Endothelial cell of umbilical vein (primary cell): ENCODE measurements around the gene CXCR5. TPM values are rescaled to one million over a fixed set of nuclear protein-coding genes. Genes with fewer than 3 reads are reported as not detected.

Experiments
- BruUV-seq: library from RNA; stranded (reverse); fragments of 400-500 nt; replicated peaks from 2 replicates; lab custom pipeline; 2021; lab: Mats Ljungman, UMichigan
- CTCF ChIA-PET: fragments of 300-600, 350-600 bp; sonication (Branson Sonifier 250); formaldehyde crosslinking; loops from one replicate; lab custom pipeline; 2021; ENCODE audit warnings: antibody characterized with exemption, inconsistent platforms; lab: Charles Lee
- POLR2A ChIA-PET: fragments of 300-600, 350-600 bp; sonication (Branson Sonifier 250); formaldehyde crosslinking; loops from one replicate; lab custom pipeline; 2021; ENCODE audit warnings: antibody characterized with exemption, inconsistent platforms; lab: Charles Lee
- DNase-seq: peaks from one replicate; pipeline ENCODE4 v3.0.0-alpha.2; 2011; ENCODE audit warnings: low read depth, low spot score
- FAIRE-seq: peaks from 2 replicates; lab custom pipeline; 2011; peaks lifted over from hg19 to GRCh38; lab: Jason Lieb, UNC
- H2AFZ ChIP-seq: 2 replicates; pipeline ENCODE4 v1.6.0; 2012; ENCODE audit warnings: low read depth, low read length, control low read depth, inconsistent platforms
- H3K27ac ChIP-seq: 2 replicates; pipeline ENCODE4 v1.5.1; 2011; ENCODE audit warnings: low read depth, mild to moderate bottlenecking, control low read depth, low read length, moderate library complexity; ENCODE audit not compliant: insufficient read depth
- H3K27me3 ChIP-seq, 2 experiments: 2 replicates each; pipeline versions ENCODE4 v1.6.0 to v1.6.1; 2011; ENCODE audit warnings: low read length in 2 of 2, mixed read lengths in 1 of 2; ENCODE audit not compliant: control insufficient read depth in 2 of 2, insufficient read depth in 2 of 2
- H3K36me3 ChIP-seq, 2 experiments: 2 replicates in 1 of 2; 3 replicates in 1 of 2; pipeline ENCODE4 v1.5.1; 2011; ENCODE audit warnings: low read length in 2 of 2, mild to moderate bottlenecking in 1 of 2, moderate library complexity in 1 of 2; ENCODE audit not compliant: control insufficient read depth in 2 of 2, insufficient read depth in 2 of 2; ENCODE audit errors: extremely low read depth in 1 of 2
- H3K4me1 ChIP-seq: 3 replicates; pipeline ENCODE4 v1.5.1; 2011; ENCODE audit warnings: mild to moderate bottlenecking, low read length; ENCODE audit not compliant: control insufficient read depth, insufficient read depth; ENCODE audit errors: extremely low read depth
- H3K4me2 ChIP-seq: 2 replicates; pipeline ENCODE4 v1.6.1; 2011; ENCODE audit warnings: low read length, control low read depth, mixed read lengths; ENCODE audit not compliant: insufficient read depth
- H3K4me3 ChIP-seq, 3 experiments: fragments of 200-600 bp in 1 of 3; sonication (generic), shearing (Covaris generic) in 1 of 3; replicated peaks in 1 of 3; 2 replicates each; pipeline ENCODE4 v1.5.1; 2011 to 2016; ENCODE audit warnings: control low read depth in 3 of 3, low read length in 3 of 3, mild to moderate bottlenecking in 2 of 3, inconsistent platforms in 1 of 3, low read depth in 1 of 3, moderate library complexity in 1 of 3; ENCODE audit not compliant: insufficient read depth in 1 of 3
- H3K79me2 ChIP-seq: 2 replicates; pipeline ENCODE4 v1.6.0; 2012; ENCODE audit warnings: low read length, inconsistent platforms; ENCODE audit not compliant: control insufficient read depth, insufficient read depth
- H3K9ac ChIP-seq: replicated peaks from 2 replicates; pipeline ENCODE3; 2011; ENCODE audit warnings: low read length, control low read depth; ENCODE audit not compliant: insufficient read depth; ENCODE audit errors: extremely low read depth
- H3K9me1 ChIP-seq: replicated peaks from 3 replicates; pipeline ENCODE4 v1.6.0; 2011; ENCODE audit warnings: mild to moderate bottlenecking, low read length; ENCODE audit not compliant: control insufficient read depth, insufficient read depth; ENCODE audit errors: extremely low read depth
- H3K9me3 ChIP-seq: replicated peaks from 2 replicates; pipeline ENCODE4 v1.5.1; 2012; ENCODE audit warnings: low read length, inconsistent platforms; ENCODE audit not compliant: control insufficient read depth, insufficient read depth
- H4K20me1 ChIP-seq: replicated peaks from 2 replicates; pipeline ENCODE3; 2011; ENCODE audit warnings: mild to moderate bottlenecking, low read length; ENCODE audit not compliant: control insufficient read depth, insufficient read depth; ENCODE audit errors: extremely low read depth
- EZH2 ChIP-seq: IDR thresholded peaks from 2 replicates; pipeline ENCODE4 v1.6.1; 2012; ENCODE audit warnings: borderline replicate concordance, low read depth, mild to moderate bottlenecking, moderate library complexity, low read length, inconsistent platforms; ENCODE audit not compliant: severe bottlenecking
- FOS ChIP-seq: IDR thresholded peaks from 2 replicates; pipeline ENCODE4 v1.6.1; 2011; ENCODE audit warnings: mild to moderate bottlenecking, low read length, moderate library complexity, borderline replicate concordance; ENCODE audit not compliant: insufficient read depth
- GATA2 ChIP-seq: IDR thresholded peaks from 2 replicates; pipeline ENCODE4 v1.7.0; 2011; ENCODE audit warnings: low read depth, mild to moderate bottlenecking, moderate library complexity, mixed read lengths, low read length; ENCODE audit not compliant: insufficient read length, insufficient read depth
- JUN ChIP-seq: IDR thresholded peaks from 2 replicates; pipeline ENCODE4 v1.6.1; 2011; ENCODE audit warnings: borderline replicate concordance, low read depth; ENCODE audit not compliant: insufficient read length, insufficient read depth
- MYC ChIP-seq: IDR thresholded peaks from one replicate; pipeline ENCODE4 v1.6.1; 2011; ENCODE audit warnings: mild to moderate bottlenecking, low read depth, low read length
- POLR2A ChIP-seq: IDR thresholded peaks from 2 replicates; pipeline ENCODE4 v1.6.1; 2012; ENCODE audit warnings: low read depth, mild to moderate bottlenecking, control low read depth, low read length
- POLR2AphosphoS5 ChIP-seq: IDR thresholded peaks from 2 replicates; pipeline ENCODE4 v1.6.1; 2012; ENCODE audit warnings: low read depth, mild to moderate bottlenecking, control low read depth, low read length, moderate library complexity; ENCODE audit not compliant: insufficient read depth
- dilution Hi-C: fragments of 300-500 bp; cut with MboI; formaldehyde crosslinking; loops from one replicate; pipeline ENCODE4 v1.15.0; 2019; ENCODE audit warnings: low sequenced_read_pairs; ENCODE audit not compliant: extremely low pct_ligation_motif_present
- intact Hi-C: fragments of 100-400 bp; cut with micrococcal nuclease; formaldehyde crosslinking; loops from one replicate; pipeline ENCODE4 v1.10.0; 2022
- polyA plus RNA-seq, 4 experiments: library from polyadenylated mRNA; depleted of rRNA in 3 of 4; stranded (reverse) in 3 of 4; unstranded in 1 of 4; fragments of >200 nt; gene quantifications; 2 replicates each; pipeline versions ENCODE4 v1.2.1 to v1.2.3, GENCODE V29; 2011 to 2012; ENCODE audit warnings: missing spikeins in 1 of 4
- total RNA-seq: library from RNA; stranded (reverse); gene quantifications from 2 replicates; pipeline ENCODE4 v1.2.3, GENCODE V29; 2021
- TF ChIP-seq, protein P1 (sequence below), 2 donors: IDR thresholded peaks; 1 replicate in 1 of 2; 2 replicates in 1 of 2; pipeline ENCODE4 v1.5.1; 2011; ENCODE audit warnings: low read length in 2 of 2, mild to moderate bottlenecking in 2 of 2, moderate library complexity in 2 of 2, control low read depth in 1 of 2, inconsistent platforms in 1 of 2, low read depth in 1 of 2; ENCODE audit not compliant: insufficient read depth in 1 of 2; ENCODE audit errors: extremely low read depth in 1 of 2
- TF ChIP-seq, protein P2 (sequence below): IDR thresholded peaks from 2 replicates; pipeline ENCODE4 v1.6.1; 2011; ENCODE audit not compliant: insufficient read depth, insufficient read length

The CXCR5 gene
- total and polyA plus RNA-seq, 2 donors (not counting 3 experiments of a cell fraction or from before 2014, with no cell fraction given) = not detected

DNA sequence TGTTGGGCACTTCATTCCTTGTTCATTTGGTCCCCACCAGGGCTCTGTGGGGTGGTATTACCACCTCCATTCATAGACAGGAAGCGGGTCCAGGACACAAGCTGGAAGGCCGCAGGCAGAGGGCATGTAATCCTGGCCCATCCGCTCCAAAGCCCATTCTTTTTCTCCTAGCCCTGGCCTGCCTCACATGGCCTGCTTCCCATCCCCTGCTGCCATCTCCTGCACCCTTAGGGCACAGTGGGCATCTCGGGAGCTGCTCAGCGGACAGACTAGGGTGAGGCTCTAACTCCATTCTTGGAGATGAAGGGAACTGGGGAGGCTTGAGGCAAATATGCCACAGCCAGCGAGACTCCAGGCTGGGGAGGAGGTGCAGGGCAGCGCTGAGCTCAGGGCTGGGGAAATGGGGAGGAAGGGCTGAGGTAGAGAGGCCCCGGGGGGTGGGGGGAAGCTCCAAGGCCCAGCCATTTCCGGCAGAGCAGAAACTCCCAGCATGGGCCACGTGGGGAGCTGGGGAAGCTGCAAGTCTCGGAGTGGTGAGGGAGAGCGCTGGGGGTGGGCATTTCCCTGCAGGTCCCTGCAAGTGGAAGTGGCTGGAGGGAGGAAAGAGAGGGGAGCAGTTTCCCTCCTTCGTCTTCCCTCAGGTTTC is 56.4 kb downstream of the CXCR5 start:
- H3K36me3 ChIP-seq = no peaks in the 10 kb centered on the region
- FAIRE-seq (peak; percentile 26), DNase-seq (no peak)
- H3K9me3 ChIP-seq = no peaks in the 10 kb centered on the region
- dilution Hi-C loops (no loop called here), intact Hi-C loops (no loop called here)
- H3K4me3 ChIP-seq = no peak overlapping the region
- no TSS peak for BruUV-seq
- no peaks in the 10 kb centered on the region for H3K27me3 ChIP-seq
- H4K20me1 ChIP-seq = no peaks in the 10 kb centered on the region
- H3K79me2 ChIP-seq = no peaks in the 10 kb centered on the region
- H3K4me1 ChIP-seq = peaks cover 7% of the 10 kb centered on the region
- H2AFZ ChIP-seq = peak overlapping the region; percentile 44
- H3K9ac ChIP-seq = no peak overlapping the region
- POLR2A ChIA-PET = no interaction called here
- no peak for TF ChIP-seq GATA2
- no peak overlapping the region for H3K4me2 ChIP-seq
- CTCF ChIA-PET = interaction anchor here (0.7 to 1.3 kb wide), 5 partner anchors 9 to 250 kb away, joined by 3 to 6 read pairs (median 3); partner anchors contain the start of genes BCL9L and UPK2
- no peaks in the 10 kb centered on the region for H3K9me1 ChIP-seq
- no peak overlapping the region for H3K27ac ChIP-seq

DNA sequence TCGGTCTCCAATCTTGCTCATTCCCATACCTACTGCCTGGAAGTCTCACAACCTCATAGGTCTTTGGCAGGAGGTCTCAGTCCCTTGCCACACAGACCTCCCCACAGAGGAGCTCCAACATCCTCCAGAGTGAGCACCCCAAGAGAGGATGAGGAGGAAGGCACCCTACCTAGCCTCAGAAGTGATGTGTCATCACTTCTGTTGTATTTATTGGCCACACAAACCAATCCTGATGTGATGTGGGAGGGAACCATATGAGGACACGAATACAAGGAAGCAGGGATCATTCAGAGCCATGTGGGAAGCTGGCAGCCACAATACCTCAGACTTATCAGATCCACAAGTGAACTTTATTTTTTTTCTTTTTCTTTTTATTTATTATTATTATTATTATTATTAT is 63.4 kb downstream of the CXCR5 start:
- dilution Hi-C loops = no loop called here
- Histone ChIP-seq H3K9me1 (no peaks in the 10 kb centered on the region), H3K9me3 (no peaks in the 10 kb centered on the region), H3K4me1 (no peaks in the 10 kb centered on the region), H4K20me1 (no peaks in the 10 kb centered on the region), H2AFZ (no peak overlapping the region), H3K79me2 (no peaks in the 10 kb centered on the region), H3K36me3 (no peaks in the 10 kb centered on the region), H3K4me2 (no peak overlapping the region), H3K9ac (no peak overlapping the region), H3K27ac (no peak overlapping the region), H3K27me3 (peaks cover 7 to 9% of the 10 kb centered on the region in 2 experiments), H3K4me3 (no peak overlapping the region)
- no peak for FAIRE-seq
- TF ChIP-seq, protein P1, sequence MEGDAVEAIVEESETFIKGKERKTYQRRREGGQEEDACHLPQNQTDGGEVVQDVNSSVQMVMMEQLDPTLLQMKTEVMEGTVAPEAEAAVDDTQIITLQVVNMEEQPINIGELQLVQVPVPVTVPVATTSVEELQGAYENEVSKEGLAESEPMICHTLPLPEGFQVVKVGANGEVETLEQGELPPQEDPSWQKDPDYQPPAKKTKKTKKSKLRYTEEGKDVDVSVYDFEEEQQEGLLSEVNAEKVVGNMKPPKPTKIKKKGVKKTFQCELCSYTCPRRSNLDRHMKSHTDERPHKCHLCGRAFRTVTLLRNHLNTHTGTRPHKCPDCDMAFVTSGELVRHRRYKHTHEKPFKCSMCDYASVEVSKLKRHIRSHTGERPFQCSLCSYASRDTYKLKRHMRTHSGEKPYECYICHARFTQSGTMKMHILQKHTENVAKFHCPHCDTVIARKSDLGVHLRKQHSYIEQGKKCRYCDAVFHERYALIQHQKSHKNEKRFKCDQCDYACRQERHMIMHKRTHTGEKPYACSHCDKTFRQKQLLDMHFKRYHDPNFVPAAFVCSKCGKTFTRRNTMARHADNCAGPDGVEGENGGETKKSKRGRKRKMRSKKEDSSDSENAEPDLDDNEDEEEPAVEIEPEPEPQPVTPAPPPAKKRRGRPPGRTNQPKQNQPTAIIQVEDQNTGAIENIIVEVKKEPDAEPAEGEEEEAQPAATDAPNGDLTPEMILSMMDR (IDR thresholded peaks at IDR 0.05; ENCODE audit: extremely low read depth in 1 of 2, insufficient read depth in 1 of 2, low read depth in 1 of 2, low read length in 2 of 2) = no peak
- TF ChIP-seq GATA2 (no peak), JUN (no peak), POLR2A (no peak), POLR2AphosphoS5 (no peak), MYC (no peak), FOS (no peak), EZH2 (no peak)
- TF ChIP-seq, protein P2, sequence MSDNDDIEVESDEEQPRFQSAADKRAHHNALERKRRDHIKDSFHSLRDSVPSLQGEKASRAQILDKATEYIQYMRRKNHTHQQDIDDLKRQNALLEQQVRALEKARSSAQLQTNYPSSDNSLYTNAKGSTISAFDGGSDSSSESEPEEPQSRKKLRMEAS = no peak
- POLR2A ChIA-PET = no interaction called here
- no TSS peak for BruUV-seq
- intact Hi-C loops = no loop called here
- CTCF ChIA-PET = interaction anchor here (1.6 kb wide), 1 partner anchor 9 kb away, joined by 6 read pairs; the partner anchor contains the start of gene UPK2
- DNase-seq = no peak
